NB4 (cell line): ENCODE data around the gene PPP1R3A.

ENCODE experiments used
- MYC ChIP-seq: IDR thresholded peaks from 2 replicates; pipeline ENCODE4 v1.6.1; 2011; ENCODE audit warnings: low read depth, low read length
- POLR2A ChIP-seq: IDR thresholded peaks from 2 replicates; pipeline ENCODE4 v1.6.1; 2011; ENCODE audit warnings: mild to moderate bottlenecking; ENCODE audit not compliant: insufficient read length; ENCODE audit errors: extremely low read depth
- TF ChIP-seq, protein P1 (sequence below): IDR thresholded peaks from one replicate; pipeline ENCODE4 v1.5.1; 2012; ENCODE audit warnings: low read depth, low read length

DNA sequence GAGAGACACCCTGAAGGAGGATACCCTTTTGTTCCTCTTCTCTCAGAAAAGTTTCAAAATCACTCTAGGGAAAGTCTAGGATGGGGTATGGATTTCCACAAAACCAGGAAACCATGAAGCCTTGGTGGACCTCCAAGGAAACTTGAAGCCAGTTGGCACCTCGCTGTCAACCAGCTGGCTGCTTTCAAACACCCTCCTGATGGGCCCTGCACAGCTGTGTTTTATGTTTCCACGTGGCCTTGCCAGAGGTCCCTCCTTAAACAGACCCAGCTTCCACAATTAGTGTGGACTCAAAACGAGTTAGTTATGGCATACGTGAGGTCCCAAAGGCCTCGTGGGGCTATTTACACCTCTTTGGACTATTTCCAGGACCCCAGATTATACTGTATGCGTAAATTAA lies 5.9 kb downstream of the PPP1R3A start:
- TF ChIP-seq, protein P1, sequence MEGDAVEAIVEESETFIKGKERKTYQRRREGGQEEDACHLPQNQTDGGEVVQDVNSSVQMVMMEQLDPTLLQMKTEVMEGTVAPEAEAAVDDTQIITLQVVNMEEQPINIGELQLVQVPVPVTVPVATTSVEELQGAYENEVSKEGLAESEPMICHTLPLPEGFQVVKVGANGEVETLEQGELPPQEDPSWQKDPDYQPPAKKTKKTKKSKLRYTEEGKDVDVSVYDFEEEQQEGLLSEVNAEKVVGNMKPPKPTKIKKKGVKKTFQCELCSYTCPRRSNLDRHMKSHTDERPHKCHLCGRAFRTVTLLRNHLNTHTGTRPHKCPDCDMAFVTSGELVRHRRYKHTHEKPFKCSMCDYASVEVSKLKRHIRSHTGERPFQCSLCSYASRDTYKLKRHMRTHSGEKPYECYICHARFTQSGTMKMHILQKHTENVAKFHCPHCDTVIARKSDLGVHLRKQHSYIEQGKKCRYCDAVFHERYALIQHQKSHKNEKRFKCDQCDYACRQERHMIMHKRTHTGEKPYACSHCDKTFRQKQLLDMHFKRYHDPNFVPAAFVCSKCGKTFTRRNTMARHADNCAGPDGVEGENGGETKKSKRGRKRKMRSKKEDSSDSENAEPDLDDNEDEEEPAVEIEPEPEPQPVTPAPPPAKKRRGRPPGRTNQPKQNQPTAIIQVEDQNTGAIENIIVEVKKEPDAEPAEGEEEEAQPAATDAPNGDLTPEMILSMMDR: no peak
- TF ChIP-seq MYC (no peak), POLR2A (no peak)
